Muscle of leg (tissue), 11 donors: ENCODE results near the gene POGZ. TPM values are rescaled to one million over a fixed set of nuclear protein-coding genes. Genes with fewer than 3 reads are reported as not detected.

ENCODE experiments used
- DNase-seq: peaks from one replicate; pipeline ENCODE4 v3.0.0; 2013
- H3K27ac ChIP-seq: one replicate; pipeline ENCODE4 v1.5.1; 2013; ENCODE audit warnings: mild to moderate bottlenecking, low read length, control low read depth
- H3K27me3 ChIP-seq: one replicate; pipeline ENCODE4 v1.6.1; 2013; ENCODE audit warnings: low read length; ENCODE audit not compliant: control insufficient read depth, insufficient read depth
- H3K36me3 ChIP-seq: one replicate; pipeline ENCODE4 v1.6.1; 2013; ENCODE audit warnings: low read length; ENCODE audit not compliant: control insufficient read depth, insufficient read depth
- H3K4me1 ChIP-seq: one replicate; pipeline ENCODE4 v1.6.1; 2013; ENCODE audit warnings: low read length; ENCODE audit not compliant: control insufficient read depth, insufficient read depth
- H3K4me3 ChIP-seq: one replicate; pipeline ENCODE4 v1.5.1; 2013; ENCODE audit warnings: low read length, control low read depth
- H3K9me3 ChIP-seq: replicated peaks from 2 replicates; pipeline ENCODE4 v1.6.1; 2013; ENCODE audit warnings: low read depth, low read length; ENCODE audit not compliant: control insufficient read depth
- WGBS: methylation state at CpG from one replicate; pipeline ENCODE4 v1.1.5; 2013; ENCODE audit warnings: missing lambda C conversion rate; ENCODE audit not compliant: insufficient coverage; 5-methylcytosine and 5-hydroxymethylcytosine counted together
- polyA plus RNA-seq, 8 donors: library from polyadenylated mRNA; unstranded; fragments of 120-200 nt; gene quantifications; one replicate each; pipeline versions ENCODE4 v1.2.1 to v1.2.3, GENCODE V29; 2013; ENCODE audit warnings: inconsistent platforms in 1 of 8, low replicate concordance in 1 of 8; ENCODE audit not compliant: insufficient read length in 8 of 8, insufficient read depth in 1 of 8
- total RNA-seq: library from RNA; stranded (reverse); fragments of 120-200 nt; gene quantifications from one replicate; pipeline ENCODE4 v1.2.4, GENCODE V29; 2013

The POGZ gene
- total and polyA plus RNA-seq, 9 donors, result 37.7 to 66.0 (median 49.5) TPM

DNA sequence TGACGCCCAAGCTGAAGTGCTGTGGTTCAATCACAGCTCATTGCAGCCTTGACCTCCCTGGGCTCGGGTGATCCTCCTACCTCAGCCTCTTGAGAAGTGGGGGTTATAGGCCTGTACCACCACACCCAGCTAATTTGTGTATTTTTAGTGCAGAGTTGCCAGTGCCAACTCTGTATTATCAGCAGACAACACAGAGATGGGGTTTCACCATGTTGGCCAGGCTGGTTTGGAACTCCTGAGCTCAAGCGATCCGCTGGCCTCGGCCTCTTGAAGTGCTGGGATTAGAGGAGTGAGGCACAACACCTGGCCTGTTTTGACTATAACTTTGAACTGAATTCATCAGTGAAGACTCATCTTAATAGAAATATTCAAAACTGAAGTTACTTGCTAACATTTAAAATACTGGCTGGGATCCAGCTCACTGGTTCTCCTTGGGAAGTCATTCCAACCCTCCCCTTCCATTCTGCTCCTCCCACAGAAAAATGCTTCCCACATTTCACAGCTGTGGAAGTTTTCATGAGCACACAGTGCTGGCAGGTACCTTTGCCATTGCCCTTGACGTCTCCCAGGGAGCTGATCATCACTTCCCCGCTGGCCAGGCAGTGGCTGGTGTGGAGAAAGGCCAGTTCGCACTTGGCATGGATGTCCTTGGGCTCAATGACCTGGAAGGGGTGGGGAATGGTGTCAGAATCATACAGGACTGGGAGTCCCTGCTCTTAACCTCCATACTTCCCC, 91.5 kb downstream of the POGZ start:
- Histone ChIP-seq H3K27me3 (no peaks in the 10 kb centered on the region), H3K9me3 (peaks cover 2% of the 10 kb centered on the region), H3K4me3 (no peak overlapping the region), H3K27ac (no peak overlapping the region), H3K4me1 (peaks cover 41% of the 10 kb centered on the region), H3K36me3 (peaks cover 40% of the 10 kb centered on the region)
- WGBS, result 100% methylated on average over 1 of the region's 8 CpGs
- DNase-seq, result no peak

DNA sequence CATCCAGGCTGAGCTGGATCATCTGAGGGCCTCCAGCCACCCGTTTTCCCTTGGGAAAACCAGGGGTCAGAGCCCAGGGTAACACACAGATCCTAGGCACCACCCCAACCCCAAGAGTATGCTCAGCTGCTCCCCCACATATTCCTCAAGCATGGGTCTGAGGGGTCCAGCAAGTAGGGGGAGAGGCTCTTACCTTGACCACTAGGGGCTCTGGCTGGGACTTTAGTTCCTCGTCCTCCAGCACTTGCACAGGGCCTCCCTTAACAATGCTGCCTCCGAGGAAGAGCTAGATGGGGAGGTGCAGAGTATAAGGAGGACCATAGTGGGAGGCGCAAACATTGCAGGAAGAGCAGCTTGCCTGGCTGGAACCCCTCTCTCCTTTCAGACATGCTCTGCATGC, 94.3 kb downstream of the POGZ start:
- Histone ChIP-seq H3K4me1 (peaks cover 14% of the 10 kb centered on the region), H3K4me3 (no peak overlapping the region), H3K27ac (no peak overlapping the region), H3K27me3 (no peaks in the 10 kb centered on the region), H3K36me3 (peaks cover 40% of the 10 kb centered on the region), H3K9me3 (peaks cover 10% of the 10 kb centered on the region)
- 83% methylated on average over 2 of the region's 4 CpGs for WGBS
- no peak for DNase-seq

DNA sequence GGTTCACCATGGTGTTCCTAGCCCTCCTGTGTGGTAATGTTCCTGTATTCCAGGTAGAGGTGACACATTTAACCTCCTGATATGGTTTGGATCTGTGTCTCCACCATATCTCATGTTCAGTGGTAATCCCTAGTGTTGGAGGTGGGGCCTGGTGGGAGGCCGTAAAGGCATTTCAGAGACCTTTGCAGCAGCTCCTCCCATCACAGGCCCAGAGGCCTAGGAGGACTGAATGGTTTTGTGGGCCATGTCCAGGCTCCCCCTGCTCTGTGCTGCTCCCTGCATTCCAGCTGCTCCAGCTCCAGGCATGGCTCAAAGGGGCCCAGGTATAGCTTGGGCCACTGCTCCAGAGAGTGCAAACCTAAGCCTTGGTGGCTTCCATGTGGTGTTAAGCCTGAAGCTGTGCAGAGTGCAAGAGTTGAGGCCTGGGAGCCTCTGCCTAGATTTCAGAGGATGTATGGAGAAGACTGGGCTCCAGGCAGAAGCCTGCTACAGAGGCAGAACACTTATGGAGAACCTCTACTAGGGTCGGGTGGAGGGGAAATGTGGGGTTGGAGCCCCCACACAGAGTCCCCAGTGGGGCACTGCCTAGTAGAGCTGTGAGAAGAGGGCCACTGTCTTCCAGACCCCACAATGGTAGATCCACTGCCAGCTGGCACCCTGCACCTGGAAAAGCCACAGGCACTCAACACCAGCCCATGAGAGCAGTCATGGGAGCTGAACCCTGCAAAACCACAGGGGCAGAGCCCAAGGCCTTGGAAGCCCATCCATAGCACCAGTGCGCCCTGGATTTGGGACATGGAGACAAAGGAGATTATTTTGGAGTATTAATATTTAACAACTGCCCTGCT, 96.8 kb downstream of the POGZ start:
- Histone ChIP-seq H3K36me3 (peaks cover 29% of the 10 kb centered on the region), H3K4me3 (no peak overlapping the region)
- WGBS, result 85% methylated on average over 2 of the region's 3 CpGs

DNA sequence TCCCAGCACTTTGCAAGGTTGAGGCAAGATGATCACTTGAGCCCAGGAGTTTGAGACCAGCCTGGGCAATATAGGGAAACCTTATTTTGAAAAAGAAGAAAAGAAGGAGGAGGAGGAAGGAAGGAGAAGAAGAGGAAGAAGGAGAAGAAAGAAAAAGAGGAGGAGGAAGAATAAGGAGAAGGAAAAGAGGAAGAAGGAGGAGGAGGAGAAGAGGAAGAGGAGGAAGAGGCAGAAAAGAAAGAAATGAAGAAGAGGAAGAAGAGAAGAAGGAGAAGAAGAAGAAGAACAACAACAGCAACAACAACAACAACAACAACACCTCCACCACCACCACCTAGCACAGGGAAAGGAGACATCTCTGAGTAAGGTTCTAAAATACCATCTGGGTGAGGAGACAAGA, 97.4 kb downstream of the POGZ start:
- H3K4me3 ChIP-seq, result no peak overlapping the region
- H3K27ac ChIP-seq, result no peak overlapping the region
- H3K9me3 ChIP-seq, result peaks cover 10% of the 10 kb centered on the region
- peaks cover 27% of the 10 kb centered on the region for H3K36me3 ChIP-seq
- H3K27me3 ChIP-seq, result no peaks in the 10 kb centered on the region
- DNase-seq, result no peak
- H3K4me1 ChIP-seq, result no peaks in the 10 kb centered on the region

More for the DNA sequence above, 96.8 kb downstream of the POGZ start:
- Histone ChIP-seq H3K27me3 (no peaks in the 10 kb centered on the region), H3K9me3 (peaks cover 10% of the 10 kb centered on the region), H3K4me1 (no peaks in the 10 kb centered on the region), H3K27ac (no peak overlapping the region)
- DNase-seq, result no peak

DNA sequence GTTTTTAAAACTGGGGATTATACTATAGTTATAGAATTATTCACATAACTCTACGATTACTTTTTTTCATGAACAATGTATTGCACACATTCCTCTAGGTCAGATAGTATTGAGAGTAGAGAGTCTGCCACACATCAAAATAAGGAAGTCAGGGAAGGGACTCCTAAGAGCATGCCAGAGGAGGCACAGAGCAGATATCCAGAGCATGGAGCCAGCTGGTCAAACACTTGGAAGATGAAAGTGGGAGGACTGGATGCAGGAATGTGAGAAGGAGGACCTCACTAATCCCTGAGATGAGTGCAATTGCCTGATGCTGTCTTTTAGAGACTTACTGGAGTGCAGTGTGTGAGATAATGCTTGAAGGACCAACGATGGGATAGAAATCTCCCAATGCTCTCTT, 102.6 kb downstream of the POGZ start:
- Histone ChIP-seq H3K27ac (no peak overlapping the region), H3K4me3 (no peak overlapping the region), H3K36me3 (no peaks in the 10 kb centered on the region), H3K4me1 (no peaks in the 10 kb centered on the region), H3K27me3 (no peaks in the 10 kb centered on the region), H3K9me3 (peaks cover 6% of the 10 kb centered on the region)
- no CpG with 5 or more reads among the region's 2 CpGs for WGBS
- DNase-seq, result no peak

Other genes starting within 250 kb of the POGZ start
- gene PSMD4, start 204.8 kb downstream of the POGZ start, total RNA-seq, result 183 TPM
- 100 to 1,000 TPM; 122 to 141 (median 128) TPM for gene PSMD4, start 204.8 kb downstream of the POGZ start, polyA plus RNA-seq
- gene ZNF687, start 177.2 kb downstream of the POGZ start, total RNA-seq, result 8.5 TPM
- gene ZNF687, start 177.2 kb downstream of the POGZ start, polyA plus RNA-seq, result 10 to 100 TPM; 11.1 to 14.8 (median 13.7) TPM
- gene PI4KB, start 132.1 kb downstream of the POGZ start, total RNA-seq, result 31.4 TPM
- 10 to 100 TPM; 43.6 to 59.1 (median 51.9) TPM for gene PI4KB, start 132.1 kb downstream of the POGZ start, polyA plus RNA-seq
- 28.1 TPM for gene RFX5, start 112.2 kb downstream of the POGZ start, total RNA-seq
- gene RFX5, start 112.2 kb downstream of the POGZ start, polyA plus RNA-seq, result 10 to 100 TPM; 20.2 to 30.3 (median 24.6) TPM
- gene SELENBP1, start 86.8 kb downstream of the POGZ start, total RNA-seq, result 31.2 TPM
- 10 to 100 TPM; 28.2 to 50.1 (median 37.6) TPM for gene SELENBP1, start 86.8 kb downstream of the POGZ start, polyA plus RNA-seq
- gene PSMB4, start 59.9 kb downstream of the POGZ start, total RNA-seq, result 211 TPM
- 100 to 1,000 TPM; 158 to 193 (median 184) TPM for gene PSMB4, start 59.9 kb downstream of the POGZ start, polyA plus RNA-seq
- 0.35 TPM for gene CGN, start 51.9 kb upstream of the POGZ start, total RNA-seq
- gene CGN, start 51.9 kb upstream of the POGZ start, polyA plus RNA-seq, result 1 to 10 TPM in 3 of 8 donors, under 1 TPM in 5; 0.31 to 6.4 (median 0.91) TPM
- 6.2 TPM for gene TUFT1, start 80.8 kb upstream of the POGZ start, total RNA-seq
- 1 to 10 TPM; 6.0 to 9.6 (median 7.3) TPM for gene TUFT1, start 80.8 kb upstream of the POGZ start, polyA plus RNA-seq
- 22.3 TPM for gene SNX27, start 152.6 kb upstream of the POGZ start, total RNA-seq
- 10 to 100 TPM; 15.7 to 21.4 (median 18.6) TPM for gene SNX27, start 152.6 kb upstream of the POGZ start, polyA plus RNA-seq